ENCODE results near the gene N4BP2L1. TPM values are rescaled to one million over a fixed set of nuclear protein-coding genes. Genes with fewer than 3 reads are reported as not detected.

Gene N4BP2L1
- polyA plus RNA-seq, 3 donors: 17.4 to 28.6 (median 22.9) TPM

- DNase-seq (ENCODE audit: extremely low read depth in 1 of 11, low read depth in 9 of 11, low spot score in 4 of 11): no peak
These were observed 19.0 kb upstream of the N4BP2L1 start for GRCh38 chr13:32446773-32447465.

DNA sequence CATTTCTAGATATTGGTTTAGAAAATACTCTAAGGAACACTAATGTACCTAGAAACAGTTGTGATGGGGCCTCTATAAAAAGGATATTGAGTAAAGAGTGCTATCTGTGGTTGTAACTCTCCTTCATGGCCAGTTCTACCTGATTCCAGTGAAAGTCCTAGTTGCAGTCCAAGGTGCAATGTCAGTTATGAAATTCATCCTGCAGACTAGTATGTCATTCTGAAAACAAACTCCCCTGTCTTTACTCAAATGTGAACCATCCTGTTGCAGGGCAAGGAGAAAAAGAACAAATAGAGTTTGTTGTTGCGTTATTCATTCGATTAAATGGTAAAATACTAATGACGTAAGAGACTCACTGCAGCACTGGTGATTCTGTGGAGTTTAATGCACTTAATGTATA, 18.3 kb upstream of the N4BP2L1 start:
- DNase-seq (ENCODE audit: extremely low read depth in 1 of 11, low read depth in 9 of 11, low spot score in 4 of 11): no peak

DNA sequence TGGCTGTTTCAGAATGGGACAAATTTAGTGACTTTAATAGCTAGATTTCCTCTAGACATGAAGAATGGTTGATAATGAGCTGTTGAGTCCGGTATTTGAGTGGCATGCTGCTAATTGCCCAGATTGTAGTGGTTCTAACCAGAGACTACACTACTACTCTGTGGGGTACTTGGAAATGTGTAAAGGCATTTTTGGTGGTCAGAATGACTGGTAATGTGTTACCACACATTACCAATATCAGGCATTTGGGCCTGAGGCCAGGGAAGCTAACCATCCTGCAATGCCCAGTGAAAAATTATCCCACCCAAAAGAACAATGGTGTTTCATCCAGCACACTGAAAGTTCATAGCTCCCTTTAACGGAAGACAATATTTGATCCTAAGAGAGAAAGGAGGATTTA, 17.5 kb upstream of the N4BP2L1 start:
- DNase-seq (ENCODE audit: extremely low read depth in 1 of 11, low read depth in 9 of 11, low spot score in 4 of 11): no peak

DNA sequence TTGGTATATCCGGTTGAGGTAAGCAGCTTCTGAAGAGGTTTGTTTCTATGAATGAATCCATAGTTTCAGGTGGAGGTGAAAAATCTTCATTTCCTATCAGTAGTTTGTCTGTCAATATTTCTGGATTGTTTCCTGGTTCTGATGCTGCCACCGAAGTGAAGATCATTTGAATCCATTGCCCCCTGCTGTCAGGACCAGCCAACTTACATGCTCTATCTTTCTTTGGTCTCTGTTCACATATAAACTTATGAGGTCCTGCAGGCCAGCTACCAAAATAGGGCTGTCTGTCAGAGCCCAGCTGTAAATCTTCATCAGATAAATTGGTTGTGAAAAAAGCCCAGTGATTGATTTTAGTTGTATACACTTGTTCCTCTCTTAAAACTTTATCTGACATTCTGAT, 15.2 kb upstream of the N4BP2L1 start:
- no peak for DNase-seq (ENCODE audit: extremely low read depth in 1 of 11, low read depth in 9 of 11, low spot score in 4 of 11)

- DNase-seq (ENCODE audit: extremely low read depth in 1 of 11, low read depth in 9 of 11, low spot score in 4 of 11): no peak
These were observed 10.9 kb upstream of the N4BP2L1 start for GRCh38 chr13:32438871-32439270.

DNA sequence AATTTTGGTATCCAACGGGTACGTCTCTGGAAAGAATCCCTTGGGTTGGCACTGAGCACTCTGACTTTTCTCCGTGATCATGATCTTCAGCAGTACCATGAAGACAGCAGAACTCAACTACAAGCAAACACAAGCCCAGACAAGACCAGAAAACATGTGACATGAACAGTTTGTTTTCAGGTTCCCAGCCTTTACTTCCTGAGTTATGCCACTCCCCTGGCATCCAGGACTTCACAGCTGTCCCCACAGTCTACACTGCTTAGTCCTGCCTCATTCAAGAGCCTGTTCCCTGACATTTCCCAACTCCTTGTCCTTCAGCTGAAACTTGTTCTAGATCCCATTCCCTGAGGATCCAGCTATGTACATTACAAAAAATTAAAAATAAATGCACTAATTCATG, 4.9 kb upstream of the N4BP2L1 start:
- DNase-seq (ENCODE audit: extremely low read depth in 1 of 11, low read depth in 9 of 11, low spot score in 4 of 11): no peak

DNA sequence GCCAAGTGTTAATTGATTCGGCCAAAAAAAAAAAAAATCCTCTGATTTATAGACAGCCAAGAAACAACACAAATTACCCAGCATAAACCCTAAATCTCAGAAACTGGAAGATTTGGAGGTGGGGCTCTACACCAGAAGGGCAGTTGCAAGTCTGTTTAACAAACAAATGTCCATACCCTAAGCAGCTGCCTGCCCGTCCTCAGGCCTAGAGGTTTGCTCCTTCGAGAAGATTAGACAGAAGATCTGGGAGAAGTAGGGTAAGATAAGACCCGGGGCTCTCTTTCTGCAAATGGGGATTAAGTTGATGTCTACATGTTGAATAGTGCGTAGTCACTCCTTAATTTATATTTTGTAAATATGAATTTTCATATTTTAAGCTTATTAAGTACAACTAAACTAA, 3.4 kb upstream of the N4BP2L1 start:
- DNase-seq (ENCODE audit: extremely low read depth in 1 of 11, low read depth in 9 of 11, low spot score in 4 of 11): no peak

DNA sequence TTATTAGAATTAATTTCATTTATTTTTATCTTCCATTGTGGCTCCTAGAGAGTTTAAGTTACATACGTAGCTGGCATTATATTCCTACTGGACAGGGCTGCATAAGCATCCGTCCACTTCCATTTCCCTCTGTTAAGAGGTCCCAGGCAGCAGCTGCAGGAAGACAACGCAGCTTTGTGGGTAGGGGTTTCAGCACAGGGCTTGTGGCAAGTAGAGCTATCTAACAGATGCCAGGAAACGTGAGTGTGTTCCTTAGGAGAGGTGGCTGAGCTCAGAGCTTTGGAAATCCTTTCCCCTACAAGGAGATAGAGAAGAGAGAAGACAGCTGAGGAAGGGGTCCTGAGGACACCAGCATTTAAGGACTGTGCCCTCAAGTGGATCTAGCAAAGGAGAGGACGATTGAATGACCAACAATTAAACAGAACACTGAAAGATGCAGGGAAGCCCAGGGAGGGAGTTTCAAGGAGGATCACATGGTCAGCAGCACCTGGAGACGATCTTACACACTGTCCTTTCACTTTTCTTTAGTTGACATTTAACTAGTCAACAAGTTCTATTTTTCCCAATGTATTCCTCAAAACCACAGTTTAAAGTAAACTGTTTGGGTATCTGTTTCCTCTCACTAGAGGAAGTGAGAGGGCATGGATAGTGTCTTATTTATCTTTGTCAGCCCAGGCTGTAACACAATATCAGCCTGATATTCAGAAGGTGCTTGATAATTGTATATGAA, 2.3 kb upstream of the N4BP2L1 start:
- DNase-seq (ENCODE audit: extremely low read depth in 1 of 11, low read depth in 9 of 11, low spot score in 4 of 11): no peak

DNA sequence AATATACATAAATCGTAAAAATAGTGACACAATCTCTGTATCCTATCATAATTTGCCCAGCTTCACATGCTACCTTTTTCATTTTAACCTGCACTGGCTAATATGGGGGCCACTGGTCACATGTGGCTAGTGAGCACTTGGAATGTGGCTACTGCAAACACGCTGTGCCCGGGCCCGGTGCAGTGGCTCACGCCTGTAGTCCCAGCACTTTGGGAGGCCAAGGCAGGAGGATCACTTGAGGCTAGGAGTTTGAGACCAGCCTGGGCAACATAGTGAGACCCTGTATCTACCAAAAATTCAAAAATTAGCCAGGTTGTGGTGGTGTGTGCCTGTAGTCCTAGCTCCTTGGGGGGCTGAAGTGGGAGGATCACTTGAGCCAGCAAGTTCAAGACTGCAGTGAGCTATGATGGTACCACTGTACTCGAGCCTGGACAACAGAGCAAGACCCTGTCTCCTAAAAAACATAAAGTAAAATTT, 1.5 kb upstream of the N4BP2L1 start:
- no peak for DNase-seq (ENCODE audit: extremely low read depth in 1 of 11, low read depth in 9 of 11, low spot score in 4 of 11)

DNA sequence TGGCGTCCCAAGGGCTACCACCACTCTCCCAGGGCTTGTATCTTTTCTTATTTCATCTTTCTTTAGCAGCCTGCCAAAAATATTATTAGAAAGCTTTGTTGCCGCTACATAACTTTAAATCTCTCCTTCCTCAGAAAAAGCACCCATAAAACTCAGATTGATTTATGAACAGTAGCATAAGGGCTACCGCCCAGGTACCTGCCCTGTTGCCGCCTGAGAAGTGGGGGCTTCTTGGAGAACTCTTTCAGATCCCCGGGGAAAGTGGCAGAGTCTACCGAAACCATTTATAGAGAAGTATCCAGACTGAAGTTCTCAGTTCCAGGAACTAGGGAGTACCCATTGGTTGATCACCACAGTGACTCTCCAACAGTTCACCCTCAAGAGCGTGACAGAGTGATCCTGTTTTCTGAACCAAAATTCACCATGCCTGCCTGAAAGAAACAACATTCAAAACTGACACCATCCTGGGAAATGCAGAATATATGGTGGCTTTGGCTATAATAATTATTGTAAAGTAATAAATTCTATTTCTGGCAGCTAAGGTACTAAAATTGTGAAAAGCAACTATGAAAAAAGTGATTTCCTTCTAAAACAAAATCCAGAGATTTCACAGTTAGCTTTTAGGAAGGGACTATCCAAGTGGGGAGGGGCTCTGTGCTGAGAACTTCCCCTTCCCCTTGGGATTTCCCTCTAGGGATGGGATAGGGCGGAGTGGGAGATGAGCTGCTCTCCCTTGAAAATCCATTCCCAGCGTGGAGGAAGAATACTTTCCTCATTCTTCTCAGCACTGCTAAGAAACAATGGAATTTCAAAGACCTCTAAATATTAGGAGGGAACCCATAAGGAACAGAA, 877 bp upstream of the N4BP2L1 start:
- no peak for DNase-seq (ENCODE audit: extremely low read depth in 1 of 11, low read depth in 9 of 11, low spot score in 4 of 11)

DNA sequence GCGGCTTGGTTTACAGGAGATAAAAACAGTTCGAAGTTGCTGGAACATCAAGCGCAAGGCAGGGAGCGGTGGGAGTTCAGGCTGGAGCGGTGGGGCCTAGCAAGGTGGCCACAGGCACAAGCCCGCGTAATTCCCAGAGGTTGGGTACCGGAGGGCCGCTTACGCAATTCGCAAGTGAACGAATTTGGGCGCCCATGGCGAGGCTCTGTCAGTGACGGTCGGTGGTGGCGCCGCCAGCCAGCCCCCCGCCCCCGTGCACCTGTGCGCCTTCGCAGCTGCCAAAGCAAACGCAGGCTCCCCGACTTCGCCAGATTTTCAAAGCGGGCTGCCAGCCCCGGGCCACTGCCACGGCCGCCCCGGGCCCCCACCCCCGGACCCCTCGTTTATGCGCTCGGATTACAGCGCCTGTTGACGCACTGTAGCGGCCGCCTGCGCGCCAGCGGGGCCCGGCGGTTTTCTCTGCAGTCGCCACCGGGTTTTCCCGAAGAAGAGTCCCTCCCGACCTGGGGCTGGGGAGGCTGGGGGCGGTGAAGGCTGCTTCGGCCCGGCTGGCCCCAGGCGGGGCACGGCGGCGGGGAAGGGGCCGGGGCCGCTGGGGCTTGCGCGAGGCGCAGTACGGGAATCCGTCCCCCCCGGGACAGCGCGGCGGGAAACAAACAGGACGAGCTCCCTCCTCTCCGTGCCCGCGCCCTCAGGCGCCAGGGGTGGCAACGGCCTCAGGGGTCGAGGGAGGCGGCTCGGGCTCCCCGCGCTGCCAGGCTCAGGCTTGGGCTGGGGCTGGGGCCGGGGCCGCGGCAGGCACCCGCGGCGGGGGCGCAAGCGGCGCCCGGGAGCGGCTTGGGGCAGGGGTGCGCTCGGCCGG, 709 bp downstream of the N4BP2L1 start:
- DNase-seq (ENCODE audit: extremely low read depth in 1 of 11, low read depth in 9 of 11, low spot score in 4 of 11): no peak

DNA sequence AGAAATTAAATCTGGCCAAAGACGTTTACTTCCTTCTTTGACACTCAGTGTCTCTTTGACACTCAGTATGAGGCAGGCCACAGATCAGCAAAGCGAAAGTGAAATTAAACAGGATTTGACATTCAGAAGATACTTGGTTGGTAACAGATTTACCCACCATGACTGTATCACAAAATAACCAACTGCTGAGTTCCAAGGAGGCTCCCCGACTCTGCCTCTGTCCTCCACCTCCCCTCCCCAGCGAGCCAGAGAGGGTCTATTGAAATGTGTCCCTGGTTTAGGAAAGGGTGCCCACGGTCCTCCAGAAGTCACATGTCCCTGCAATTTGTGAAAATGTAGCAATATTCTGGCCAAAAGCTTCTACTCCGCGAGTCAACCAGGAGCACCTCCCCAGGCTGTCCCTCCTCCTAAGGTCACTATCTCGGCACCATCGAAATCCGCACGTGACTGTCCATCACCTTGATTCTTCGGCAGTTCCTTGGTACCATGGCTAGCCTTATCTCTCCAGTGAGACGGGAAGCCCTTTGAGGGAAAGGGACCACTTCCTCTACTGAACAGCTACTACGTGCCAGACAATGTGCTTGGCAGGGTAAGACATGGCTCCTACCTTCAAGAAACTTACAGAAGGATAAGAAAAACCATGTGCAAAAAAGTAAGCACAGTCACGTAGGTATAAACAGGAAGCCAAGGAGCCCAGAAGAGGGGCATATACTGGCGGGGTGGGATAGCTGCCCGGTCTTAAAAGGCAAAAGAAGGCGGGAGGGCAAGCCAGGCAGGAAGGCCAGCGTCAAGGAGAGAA, 1.5 kb downstream of the N4BP2L1 start:
- no peak for DNase-seq (ENCODE audit: extremely low read depth in 1 of 11, low read depth in 9 of 11, low spot score in 4 of 11)

GRCh38 chr13:32425158-32425557, 2.8 kb downstream of the N4BP2L1 start:
- DNase-seq (ENCODE audit: extremely low read depth in 1 of 11, low read depth in 9 of 11, low spot score in 4 of 11): no peak

DNA sequence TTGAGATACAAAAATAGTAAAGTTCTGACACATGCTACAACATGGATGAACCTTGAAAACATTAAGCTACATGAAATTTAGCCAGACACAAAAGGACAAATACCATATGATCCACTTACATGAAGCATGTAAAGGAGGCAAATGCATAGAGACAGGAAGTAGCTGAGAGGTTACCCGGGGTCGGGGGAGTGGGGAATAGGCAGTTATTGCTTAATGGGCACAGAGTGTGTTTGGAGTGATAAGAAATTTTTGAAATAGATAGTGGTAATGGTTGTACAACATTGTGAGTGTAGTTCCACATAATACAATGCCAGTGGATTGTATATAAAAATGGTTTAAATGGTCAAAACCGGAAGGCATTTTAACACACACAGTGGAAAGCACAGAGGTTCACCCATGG, 4.3 kb downstream of the N4BP2L1 start:
- DNase-seq (ENCODE audit: extremely low read depth in 1 of 11, low read depth in 9 of 11, low spot score in 4 of 11): no peak

- DNase-seq (ENCODE audit: extremely low read depth in 1 of 11, low read depth in 9 of 11, low spot score in 4 of 11): no peak
These were observed 8.1 kb downstream of the N4BP2L1 start for GRCh38 chr13:32419862-32420261.

DNA sequence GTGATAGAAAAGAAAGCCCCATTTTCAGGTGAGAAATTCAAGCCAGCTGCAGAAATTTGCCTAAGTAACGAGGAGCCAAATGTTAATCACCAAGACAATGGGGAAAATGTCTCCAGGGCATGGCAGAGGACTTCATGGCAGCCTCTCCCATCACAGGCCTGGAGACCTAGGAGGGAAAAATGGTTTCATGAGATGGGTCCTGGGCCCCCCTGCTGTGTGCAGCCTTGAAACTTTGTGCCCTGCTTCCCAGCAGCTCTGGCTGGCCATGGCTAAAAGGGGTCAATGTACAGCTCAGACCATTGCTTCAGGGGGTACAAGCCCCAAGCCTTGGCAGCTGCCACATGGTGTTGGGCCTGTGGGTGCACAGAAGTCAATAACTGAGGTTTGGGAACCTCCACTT, 9.9 kb downstream of the N4BP2L1 start:
- no peak for DNase-seq (ENCODE audit: extremely low read depth in 1 of 11, low read depth in 9 of 11, low spot score in 4 of 11)

DNA sequence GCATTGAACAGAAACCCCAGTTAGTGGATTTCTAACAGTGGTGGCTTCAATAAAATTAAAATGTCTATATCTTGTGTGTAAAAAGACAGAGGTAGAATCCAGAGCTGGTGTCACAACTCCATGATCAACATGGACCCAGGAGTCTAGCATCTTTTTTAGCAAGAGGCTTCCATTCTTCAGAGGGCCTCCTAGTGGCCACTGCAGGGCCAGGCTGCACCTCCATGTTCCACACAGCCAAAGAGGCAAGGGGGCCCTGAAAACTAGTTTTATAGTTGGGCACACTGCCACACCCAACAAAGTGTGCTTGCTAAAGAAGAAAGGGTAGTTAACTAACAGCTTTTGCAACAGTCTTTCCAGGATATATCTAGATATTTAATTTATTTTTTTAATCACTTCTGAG, 12.9 kb downstream of the N4BP2L1 start:
- DNase-seq (ENCODE audit: extremely low read depth in 1 of 11, low read depth in 9 of 11, low spot score in 4 of 11): no peak

DNA sequence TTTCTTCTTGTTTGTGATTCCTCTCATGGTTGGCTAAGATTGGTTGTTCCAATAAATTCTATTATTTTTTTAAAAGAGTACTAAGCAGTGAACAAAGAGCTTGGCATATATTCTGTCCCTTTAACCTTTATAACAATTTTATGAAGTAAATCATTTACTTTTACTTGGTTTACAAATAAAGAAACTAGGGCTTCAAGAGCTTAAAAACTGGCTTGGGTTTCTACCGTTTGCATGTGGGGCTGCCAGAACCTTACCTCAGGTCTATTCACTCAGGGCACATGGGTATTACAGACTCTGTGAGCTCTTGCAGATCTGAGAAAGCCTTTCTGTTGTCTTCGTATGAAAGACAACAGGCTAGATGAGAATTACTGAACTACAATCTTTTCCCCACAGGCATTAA, 13.3 kb downstream of the N4BP2L1 start:
- DNase-seq (ENCODE audit: extremely low read depth in 1 of 11, low read depth in 9 of 11, low spot score in 4 of 11): no peak
